Ascending aorta (tissue), 2 donors: Measurements from ENCODE around the gene ANKRD31. TPM values are rescaled to one million over a fixed set of nuclear protein-coding genes. Genes with fewer than 3 reads are reported as not detected.
"Not testable (repeated sequence)": the region's sequence is repeated elsewhere in the genome, so short reads cannot be mapped to it uniquely, and the experiment has no call there.

ENCODE experiments used
- DNase-seq, 2 donors: peaks; one replicate each; pipeline ENCODE4 v3.0.0-alpha.2; 2019; ENCODE audit warnings: low spot score in 2 of 2
- H3K27ac ChIP-seq, 2 donors: fragments of 200-600 bp; sonication (generic); one replicate each; pipeline ENCODE4 v1.5.1; 2016 to 2017; ENCODE audit warnings: mild to moderate bottlenecking in 1 of 2
- H3K27me3 ChIP-seq: fragments of 200-600 bp; sonication (generic); one replicate; pipeline ENCODE4 v1.5.1; 2017
- H3K36me3 ChIP-seq, 2 donors: fragments of 200-600 bp; sonication (generic); one replicate each; pipeline ENCODE4 v1.5.1; 2016
- H3K4me1 ChIP-seq, 2 donors: fragments of 200-600 bp; sonication (generic); one replicate each; pipeline ENCODE4 v1.5.1; 2016 to 2017; ENCODE audit warnings: mild to moderate bottlenecking in 1 of 2
- H3K4me3 ChIP-seq, 2 donors: fragments of 200-600 bp; sonication (generic); one replicate each; pipeline ENCODE4 v1.5.1; 2016 to 2017; ENCODE audit warnings: mild to moderate bottlenecking in 1 of 2
- H3K9me3 ChIP-seq, 2 donors: fragments of 200-600 bp; sonication (generic); one replicate each; pipeline ENCODE4 v1.5.1; 2016
- intact Hi-C: fragments of 100-400 bp; cut with DNase I; formaldehyde crosslinking; loops from one replicate; pipeline ENCODE4 v1.15.1; 2023
- total RNA-seq: library from RNA; depleted of rRNA; stranded (reverse); fragments of >200 nt; gene quantifications from one replicate; pipeline ENCODE4 v1.1.0, GENCODE V29; 2016
- TF ChIP-seq, protein P1 (sequence below), 3 experiments: fragments of 200-600 bp in 2 of 3; fragments of 450-650 bp in 1 of 3; sonication (generic) in 2 of 3; IDR thresholded peaks; one replicate each; pipeline ENCODE4 v1.5.1; 2016 to 2019; ENCODE audit warnings: antibody characterized with exemption in 3 of 3, mild to moderate bottlenecking in 1 of 3, moderate library complexity in 1 of 3

The ANKRD31 gene
- total RNA-seq, 1 donor from 2014 or later: not detected

- H3K36me3 ChIP-seq: no peaks in the 10 kb centered on the region
- intact Hi-C loops: loop anchor here (10.0 kb wide), 1 partner anchor 94 kb away; no protein-coding TSS in a partner anchor
- no peak overlapping the region for H3K4me3 ChIP-seq
- H3K27me3 ChIP-seq: no peaks in the 10 kb centered on the region
- TF ChIP-seq, protein P1, sequence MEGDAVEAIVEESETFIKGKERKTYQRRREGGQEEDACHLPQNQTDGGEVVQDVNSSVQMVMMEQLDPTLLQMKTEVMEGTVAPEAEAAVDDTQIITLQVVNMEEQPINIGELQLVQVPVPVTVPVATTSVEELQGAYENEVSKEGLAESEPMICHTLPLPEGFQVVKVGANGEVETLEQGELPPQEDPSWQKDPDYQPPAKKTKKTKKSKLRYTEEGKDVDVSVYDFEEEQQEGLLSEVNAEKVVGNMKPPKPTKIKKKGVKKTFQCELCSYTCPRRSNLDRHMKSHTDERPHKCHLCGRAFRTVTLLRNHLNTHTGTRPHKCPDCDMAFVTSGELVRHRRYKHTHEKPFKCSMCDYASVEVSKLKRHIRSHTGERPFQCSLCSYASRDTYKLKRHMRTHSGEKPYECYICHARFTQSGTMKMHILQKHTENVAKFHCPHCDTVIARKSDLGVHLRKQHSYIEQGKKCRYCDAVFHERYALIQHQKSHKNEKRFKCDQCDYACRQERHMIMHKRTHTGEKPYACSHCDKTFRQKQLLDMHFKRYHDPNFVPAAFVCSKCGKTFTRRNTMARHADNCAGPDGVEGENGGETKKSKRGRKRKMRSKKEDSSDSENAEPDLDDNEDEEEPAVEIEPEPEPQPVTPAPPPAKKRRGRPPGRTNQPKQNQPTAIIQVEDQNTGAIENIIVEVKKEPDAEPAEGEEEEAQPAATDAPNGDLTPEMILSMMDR (IDR thresholded peaks at IDR 0.05): no peak
- no peak for DNase-seq
- no peaks in the 10 kb centered on the region for H3K4me1 ChIP-seq
- no peak overlapping the region for H3K27ac ChIP-seq
- no peaks in the 10 kb centered on the region for H3K9me3 ChIP-seq
Measured at GRCh38 chr5:75088648-75089047, 148.0 kb downstream of the ANKRD31 start.

- no peaks in the 10 kb centered on the region for H3K4me1 ChIP-seq
- DNase-seq: no peak
- H3K36me3 ChIP-seq: no peaks in the 10 kb centered on the region
- TF ChIP-seq, protein P1 (IDR thresholded peaks at IDR 0.05): no peak
- intact Hi-C loops: loop anchor here (10.0 kb wide), 1 partner anchor 87 kb away; no protein-coding TSS in a partner anchor
- no peaks in the 10 kb centered on the region for H3K9me3 ChIP-seq
- no peak overlapping the region for H3K4me3 ChIP-seq
- H3K27ac ChIP-seq: no peak overlapping the region
- H3K27me3 ChIP-seq: no peaks in the 10 kb centered on the region
Measured at GRCh38 chr5:75081510-75081909, 155.2 kb downstream of the ANKRD31 start.

DNA sequence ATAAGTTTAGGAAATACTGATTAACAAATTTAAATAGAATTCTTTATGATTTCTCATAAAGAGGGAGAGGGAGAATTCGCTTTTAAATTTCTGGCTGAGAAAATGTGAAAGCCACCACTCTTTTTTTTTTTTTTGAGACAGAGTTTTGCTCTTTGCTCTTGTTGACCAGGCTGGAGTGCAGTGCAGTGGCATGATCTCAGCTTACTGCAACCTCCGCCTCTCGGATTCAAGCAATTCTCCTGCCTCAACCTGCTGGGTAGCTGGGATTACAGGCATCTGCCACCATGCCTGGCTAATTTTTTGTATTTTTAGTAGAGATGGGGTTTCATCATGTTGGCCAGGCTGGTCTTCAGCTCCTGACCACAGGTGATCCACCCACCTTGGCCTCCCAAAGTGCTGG is 157.3 kb downstream of the ANKRD31 start:
- H3K27ac ChIP-seq, intact Hi-C loops, H3K4me3 ChIP-seq, H3K27me3 ChIP-seq, DNase-seq, H3K4me1 ChIP-seq, H3K36me3 ChIP-seq, H3K9me3 ChIP-seq: not testable (repeated sequence)

DNA sequence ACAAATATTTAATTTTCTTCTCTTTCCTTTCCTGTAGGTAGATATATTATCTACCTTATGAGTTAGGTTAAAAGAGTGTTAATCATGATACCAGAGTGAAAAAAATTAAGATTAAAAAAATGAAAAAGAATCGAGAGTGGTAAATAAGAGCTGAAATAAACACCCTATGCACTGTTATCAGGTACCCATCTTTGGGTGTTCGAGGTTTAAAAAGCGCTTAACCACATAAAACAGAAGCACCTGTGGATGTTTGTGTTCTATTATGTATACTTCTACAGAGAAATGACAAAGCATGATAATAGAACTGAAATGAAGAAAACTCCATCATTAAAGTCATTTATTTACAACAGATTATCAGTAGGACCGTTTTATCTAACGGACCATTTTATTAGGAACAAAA is 158.7 kb downstream of the ANKRD31 start:
- Histone ChIP-seq H3K4me3 (no peak overlapping the region), H3K36me3 (no peaks in the 10 kb centered on the region), H3K27me3 (no peaks in the 10 kb centered on the region), H3K9me3 (no peaks in the 10 kb centered on the region), H3K4me1 (no peaks in the 10 kb centered on the region), H3K27ac (no peak overlapping the region)
- no peak for DNase-seq
- intact Hi-C loops: no loop called here
- TF ChIP-seq, protein P1 (IDR thresholded peaks at IDR 0.05): no peak

GRCh38 chr5:75072061-75072460 is 164.6 kb downstream of the ANKRD31 start:
- intact Hi-C loops: no loop called here
- Histone ChIP-seq H3K27ac (no peak overlapping the region), H3K27me3 (no peaks in the 10 kb centered on the region), H3K4me1 (no peaks in the 10 kb centered on the region), H3K9me3 (no peaks in the 10 kb centered on the region), H3K4me3 (no peak overlapping the region), H3K36me3 (no peaks in the 10 kb centered on the region)
- TF ChIP-seq, protein P1 (IDR thresholded peaks at IDR 0.05): no peak
- no peak for DNase-seq

DNA sequence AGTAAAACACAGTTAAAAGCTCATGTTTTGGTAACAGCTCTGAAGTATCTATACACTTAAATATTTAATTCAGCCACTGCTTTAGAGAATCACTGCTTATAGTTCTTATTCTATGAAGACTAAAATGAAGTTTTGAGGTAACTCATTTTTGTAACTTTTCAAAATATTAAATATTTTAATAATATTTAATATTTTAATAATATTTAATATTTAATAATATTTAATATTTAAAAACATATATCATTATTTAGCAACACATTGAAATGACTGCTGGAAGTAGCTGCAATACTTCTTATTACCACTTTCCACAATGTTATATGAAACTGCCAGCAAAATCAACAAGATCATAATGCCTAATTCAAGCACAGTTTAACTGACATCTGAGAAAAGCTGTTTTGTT is 165.6 kb downstream of the ANKRD31 start:
- Histone ChIP-seq H3K4me3 (no peak overlapping the region), H3K27ac (no peak overlapping the region), H3K36me3 (no peaks in the 10 kb centered on the region), H3K27me3 (no peaks in the 10 kb centered on the region), H3K9me3 (no peaks in the 10 kb centered on the region), H3K4me1 (no peaks in the 10 kb centered on the region)
- TF ChIP-seq, protein P1 (IDR thresholded peaks at IDR 0.05): no peak
- intact Hi-C loops: no loop called here
- DNase-seq: no peak
